ENCODE measurements around the gene BIRC6.
"Not testable (repeated sequence)": the region's sequence is repeated elsewhere in the genome, so short reads cannot be mapped to it uniquely, and the experiment has no call there.

Gene BIRC6

DNA sequence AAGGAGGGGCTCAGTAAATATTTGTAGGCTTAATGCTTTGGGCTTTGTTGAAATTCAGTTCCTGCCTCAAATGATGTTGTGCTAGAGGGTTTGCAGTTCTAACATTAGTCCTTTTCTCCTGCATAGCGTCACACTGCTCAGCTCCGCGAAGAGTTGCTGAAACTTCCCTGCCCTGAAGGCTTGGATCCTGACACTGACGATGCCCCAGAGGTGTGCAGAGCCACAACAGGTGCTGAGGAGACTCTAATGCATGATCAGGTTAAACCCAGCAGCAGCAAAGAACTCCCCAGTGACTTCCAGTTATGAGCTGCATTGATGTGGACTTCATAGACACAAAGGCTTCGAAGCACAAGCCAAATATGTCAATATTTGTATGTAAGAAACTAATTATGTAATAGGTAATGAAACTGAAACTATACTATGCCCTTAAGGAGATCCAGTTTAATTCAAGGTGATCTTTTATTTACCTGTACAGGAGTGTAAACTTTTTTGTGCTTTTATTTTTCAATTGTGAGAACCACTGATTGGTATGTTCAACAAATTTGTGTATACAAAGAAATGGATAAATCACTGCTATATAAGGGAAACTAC lies 260.9 kb downstream of the BIRC6 start:
- DNase-seq (ENCODE audit: low spot score), result no peak

DNA sequence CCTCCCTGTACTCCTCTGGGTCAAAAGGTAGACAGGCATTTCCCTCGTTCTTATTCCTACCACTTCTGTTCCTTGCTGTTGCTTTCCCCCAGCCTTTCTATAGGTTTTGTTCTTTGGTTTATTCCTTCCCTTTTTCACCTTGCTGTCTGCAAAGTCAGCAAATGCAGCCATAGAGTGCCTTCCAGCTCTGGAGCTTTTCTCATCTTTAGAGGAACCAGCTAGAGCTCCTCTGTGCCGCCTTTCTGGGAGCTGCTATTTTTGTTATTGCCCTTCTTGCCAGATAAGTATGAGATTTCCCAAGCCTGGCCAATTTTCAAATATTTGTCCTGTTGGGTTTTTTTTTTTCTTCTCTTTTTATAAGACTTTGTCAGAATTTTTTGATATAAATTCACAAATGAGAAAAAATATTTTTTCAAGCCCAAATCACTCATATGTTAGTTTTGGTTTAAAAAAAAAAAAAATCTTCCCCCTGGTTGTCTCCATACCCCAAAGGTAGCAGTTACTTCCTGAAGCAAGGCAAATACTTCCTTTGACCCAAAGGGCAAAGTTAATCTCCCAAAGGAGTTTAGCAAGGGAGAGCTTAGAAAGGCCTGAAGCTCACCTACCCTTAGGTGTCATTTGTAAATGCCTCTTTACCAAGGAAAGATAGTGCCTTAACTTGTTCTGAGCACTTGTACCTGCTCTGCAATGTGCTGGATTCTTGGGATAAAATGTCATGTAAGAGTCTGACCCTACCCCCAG lies 265.9 kb downstream of the BIRC6 start:
- DNase-seq (ENCODE audit: low spot score), result no peak

DNA sequence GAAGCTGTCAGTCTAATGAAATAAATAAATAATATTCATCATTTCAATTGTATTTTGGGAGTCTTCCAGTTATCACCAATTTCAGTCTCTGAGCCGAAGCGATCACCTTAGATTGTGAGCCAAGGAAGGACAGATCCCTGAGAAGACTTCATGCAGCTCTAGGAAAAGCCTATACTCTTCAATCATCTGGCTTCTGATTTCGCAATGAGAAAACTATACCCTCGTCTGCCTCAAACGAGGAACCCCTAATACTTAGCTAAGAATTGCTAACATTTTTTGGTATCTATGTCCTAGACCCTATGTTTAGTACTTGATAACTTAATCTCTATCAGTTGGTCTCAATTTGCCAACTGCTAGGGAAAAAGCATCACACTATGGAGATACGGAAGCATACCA lies 266.5 kb downstream of the BIRC6 start:
- DNase-seq (ENCODE audit: low spot score), result no peak

DNA sequence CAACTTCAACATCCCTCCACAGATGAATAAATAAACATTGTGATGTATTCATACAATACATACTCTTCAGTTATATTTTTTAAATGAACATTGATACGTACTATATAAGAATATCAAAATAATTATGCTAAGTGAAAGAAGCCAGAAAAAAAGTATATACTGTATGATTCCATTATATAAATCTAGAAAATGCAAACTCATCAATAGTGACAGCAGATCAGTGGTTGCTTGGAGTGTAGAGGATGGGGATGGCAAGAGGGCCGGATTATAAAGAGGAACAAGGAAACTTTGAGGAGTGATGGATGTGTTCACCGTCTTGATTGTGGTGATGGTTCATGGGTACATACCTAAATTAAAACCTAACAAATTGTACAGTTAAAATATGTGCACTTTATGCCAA lies 268.0 kb downstream of the BIRC6 start:
- DNase-seq (ENCODE audit: low spot score), result no peak

DNA sequence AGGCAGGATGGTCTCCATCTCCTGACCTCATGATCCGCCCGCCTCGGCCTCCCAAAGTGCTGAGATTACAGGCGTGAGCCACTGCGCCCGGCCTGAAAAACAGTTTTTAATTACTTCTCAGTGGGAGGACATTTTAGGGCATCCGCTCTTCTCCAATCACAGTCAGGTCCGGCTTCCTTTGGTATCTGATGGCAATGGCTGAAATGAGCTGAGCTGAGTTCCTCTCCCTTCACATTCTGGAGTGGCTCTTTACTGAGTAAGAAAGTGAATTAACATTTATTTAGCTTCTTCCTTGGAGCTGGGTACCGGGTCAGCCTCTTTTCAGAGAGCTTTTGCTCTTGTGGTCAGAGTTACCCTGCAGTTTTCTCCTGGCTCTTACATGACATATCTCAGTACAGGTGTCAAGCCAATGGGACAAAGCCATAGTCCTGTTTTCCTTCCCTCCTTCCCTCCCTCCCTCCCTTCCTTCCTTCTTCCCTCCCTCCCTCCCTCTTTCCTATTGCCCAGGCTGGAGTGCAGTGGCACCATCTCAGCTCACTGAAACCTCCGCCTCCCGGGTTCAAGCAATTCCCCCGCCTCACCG lies 269.9 kb downstream of the BIRC6 start:
- no peak for DNase-seq (ENCODE audit: low spot score)

DNA sequence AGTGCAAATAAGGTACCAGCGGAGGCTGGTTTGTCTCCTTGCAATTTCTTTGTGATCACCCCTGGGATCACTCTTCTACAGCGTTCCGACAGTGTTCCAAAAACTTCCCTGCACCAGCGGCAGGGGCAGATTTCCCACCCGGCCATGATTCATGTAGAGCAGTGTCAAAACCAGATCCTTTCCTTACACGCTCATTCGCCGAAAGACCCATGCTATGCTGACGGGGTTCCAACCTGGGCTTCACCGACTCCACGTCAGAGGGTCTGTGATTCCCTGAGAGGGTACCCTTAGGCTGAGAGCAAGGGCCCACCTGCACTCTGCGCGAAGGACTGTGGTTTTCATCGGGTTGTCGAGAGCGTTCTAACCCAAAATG lies 270.6 kb downstream of the BIRC6 start:
- DNase-seq (ENCODE audit: low spot score), result peak; percentile 62

DNA sequence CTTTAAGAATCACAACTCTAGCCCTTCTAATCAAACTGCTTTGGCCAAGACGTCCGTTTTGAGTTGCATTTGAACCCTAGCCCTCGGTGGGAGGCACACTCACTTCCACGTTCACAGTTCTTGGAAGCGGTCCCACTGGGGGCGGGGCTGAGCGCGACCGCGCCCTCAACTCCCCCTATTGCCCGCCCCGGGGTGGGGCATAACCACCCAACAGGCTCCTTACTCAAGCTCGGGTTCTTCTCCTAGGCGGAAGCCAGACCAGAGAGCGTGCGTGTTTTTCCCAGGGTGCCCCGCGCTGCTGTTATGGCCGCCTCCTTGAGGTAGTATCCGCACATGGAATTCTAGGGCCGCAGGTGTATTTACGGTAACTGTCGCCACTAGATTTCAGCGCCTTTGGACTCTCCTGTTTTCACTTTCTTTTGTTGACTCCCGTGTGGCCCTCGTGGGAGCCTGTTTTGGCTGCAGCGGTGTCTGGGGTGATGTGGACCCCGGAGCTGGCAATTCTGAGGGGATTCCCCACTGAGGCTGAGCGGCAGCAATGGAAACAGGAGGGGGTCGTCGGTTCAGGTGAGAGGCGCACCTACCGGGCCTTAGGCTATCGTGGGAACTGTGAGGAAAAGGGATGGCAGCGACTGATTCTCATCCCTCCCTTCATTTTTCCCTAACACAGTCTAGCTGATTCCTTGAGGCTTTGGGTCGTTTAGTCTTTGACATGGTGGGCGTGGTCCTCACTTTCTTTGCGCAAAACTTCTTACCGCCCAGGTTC lies 271.2 kb downstream of the BIRC6 start, which contains the start of gene TTC27:
Gene TTC27 (plus strand): TSS at position 237 of the 766 bp plus-strand sequence. CDS start 243 bp downstream, at position 480.
- peak; percentile 93 for DNase-seq (ENCODE audit: low spot score)

DNA sequence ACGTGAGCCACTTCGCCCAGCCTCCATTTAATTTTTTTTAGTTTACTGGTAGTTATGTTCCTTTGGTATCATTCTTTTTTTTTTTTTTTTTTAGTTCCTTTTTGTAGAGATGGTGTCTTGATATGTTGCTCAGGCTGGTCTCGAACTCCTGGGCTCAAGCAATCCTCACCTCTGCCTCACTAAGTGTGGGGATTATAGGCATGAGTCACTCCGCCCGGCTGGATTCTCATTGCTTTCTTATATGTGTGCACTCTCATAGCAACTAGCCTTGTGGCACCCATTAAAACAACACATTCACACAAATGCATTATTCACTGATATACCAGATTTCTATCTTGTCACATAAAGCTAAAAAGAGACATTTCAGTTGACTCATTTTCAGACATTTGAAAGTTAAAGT lies 275.3 kb downstream of the BIRC6 start:
- no peak for DNase-seq (ENCODE audit: low spot score)

DNA sequence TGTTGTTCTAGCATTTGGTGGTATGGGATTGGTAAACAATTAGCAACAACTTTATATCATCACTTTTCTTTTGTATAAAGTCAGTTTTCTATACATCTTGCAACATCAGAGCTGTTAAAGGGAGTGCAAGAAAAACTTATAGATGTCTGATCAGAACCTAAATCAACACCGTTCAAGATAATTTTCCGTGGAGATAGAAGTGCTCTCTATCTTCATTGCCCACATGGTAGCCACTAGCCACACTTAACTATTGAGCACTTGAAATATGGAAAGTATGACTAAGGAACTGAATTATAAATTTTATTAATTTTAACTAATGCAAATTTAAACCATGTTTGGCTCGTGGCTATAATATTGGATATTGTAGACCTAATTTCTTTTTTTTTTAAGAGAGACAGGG lies 276.2 kb downstream of the BIRC6 start:
- DNase-seq (ENCODE audit: low spot score), result no peak

DNA sequence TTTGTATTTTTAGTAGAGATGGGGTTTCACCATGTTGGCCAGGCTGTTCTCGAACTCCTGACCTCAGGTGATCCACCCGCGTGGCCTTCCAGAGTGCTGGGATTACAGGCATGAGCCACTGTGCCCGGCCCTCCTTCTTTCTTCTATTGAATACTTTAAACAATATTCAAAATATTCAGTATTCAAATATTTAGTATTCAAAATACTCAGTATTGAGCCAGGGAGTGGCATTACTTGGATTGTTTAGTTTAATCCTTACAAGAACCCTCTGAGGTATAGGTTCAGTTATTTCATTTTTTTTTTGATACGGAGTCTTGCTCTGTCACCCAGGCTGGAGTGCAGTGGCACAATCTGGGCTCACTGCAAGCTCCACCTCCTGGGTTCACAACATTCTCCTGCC lies 281.7 kb downstream of the BIRC6 start:
- DNase-seq (ENCODE audit: low spot score), result not testable (repeated sequence)

DNA sequence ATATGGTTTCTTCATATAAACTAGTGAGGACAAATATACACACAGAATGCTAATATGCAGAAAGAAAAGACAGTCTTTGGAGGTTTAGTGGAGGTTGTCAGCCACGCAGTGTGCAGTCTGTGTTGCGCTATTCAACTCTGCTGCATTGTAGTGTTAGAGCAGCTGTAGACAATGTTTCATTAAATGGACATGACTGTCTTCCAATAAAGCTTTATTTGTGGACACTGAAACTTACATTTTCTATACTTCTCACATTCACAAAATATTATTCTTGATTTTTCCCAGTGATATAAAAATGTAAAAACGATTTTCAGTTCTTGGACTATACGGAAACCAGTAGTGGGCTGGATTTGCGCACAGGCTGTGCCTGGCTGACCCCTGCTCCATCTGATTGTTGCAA lies 284.4 kb downstream of the BIRC6 start:
- no peak for DNase-seq (ENCODE audit: low spot score)

DNA sequence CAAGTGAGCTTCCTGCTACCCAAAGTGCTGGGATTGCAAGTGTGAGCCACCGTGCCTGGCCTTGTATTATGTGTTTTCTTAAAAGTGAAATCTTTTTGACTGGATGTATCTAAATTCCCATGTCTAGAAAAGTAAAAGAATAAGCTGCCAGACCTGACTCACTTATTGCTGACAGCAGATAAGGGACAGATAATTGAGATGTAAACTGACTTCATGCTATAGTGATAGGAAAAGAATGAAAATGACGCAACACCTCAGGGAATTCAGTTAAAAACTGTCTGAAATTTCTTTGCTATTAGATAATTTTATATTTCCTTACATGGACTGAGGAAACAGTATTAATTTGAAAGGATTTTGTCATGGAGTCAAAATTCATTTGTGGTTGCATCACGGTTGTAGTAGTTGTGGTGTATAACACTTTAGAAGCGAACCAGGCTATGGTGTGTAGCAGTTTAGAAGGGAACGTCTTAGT lies 290.4 kb downstream of the BIRC6 start:
- no peak for DNase-seq (ENCODE audit: low spot score)

DNA sequence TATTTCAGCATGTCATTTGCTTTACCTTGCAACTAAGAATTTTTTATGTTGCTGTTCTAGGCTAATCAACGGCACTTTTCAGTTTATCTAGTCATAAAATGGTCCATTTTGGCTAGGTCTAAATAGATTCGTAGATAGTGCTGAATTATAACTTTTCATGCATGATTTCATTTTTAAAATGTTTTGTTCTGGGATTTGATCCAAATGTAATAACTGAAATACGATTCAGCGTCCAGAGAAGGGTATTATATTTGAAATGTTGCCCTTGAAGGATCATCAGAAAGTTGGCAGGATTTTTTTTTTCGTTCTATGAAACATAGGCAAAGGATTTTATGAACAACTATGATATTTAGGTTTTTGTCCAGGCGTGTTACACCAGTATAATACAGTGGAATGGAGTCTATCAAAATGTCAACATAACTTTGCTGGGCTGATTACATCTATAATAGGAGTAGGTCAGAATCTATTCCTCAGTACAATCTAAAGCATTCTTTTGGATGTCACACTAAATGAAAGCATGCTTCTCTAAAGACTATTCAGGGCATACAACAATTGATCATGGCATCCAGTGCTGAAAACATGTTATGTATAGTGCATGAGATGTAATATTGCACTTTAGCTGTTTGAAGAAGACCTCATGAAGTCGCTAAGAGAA lies 295.9 kb downstream of the BIRC6 start:
- DNase-seq (ENCODE audit: low spot score), result no peak

DNA sequence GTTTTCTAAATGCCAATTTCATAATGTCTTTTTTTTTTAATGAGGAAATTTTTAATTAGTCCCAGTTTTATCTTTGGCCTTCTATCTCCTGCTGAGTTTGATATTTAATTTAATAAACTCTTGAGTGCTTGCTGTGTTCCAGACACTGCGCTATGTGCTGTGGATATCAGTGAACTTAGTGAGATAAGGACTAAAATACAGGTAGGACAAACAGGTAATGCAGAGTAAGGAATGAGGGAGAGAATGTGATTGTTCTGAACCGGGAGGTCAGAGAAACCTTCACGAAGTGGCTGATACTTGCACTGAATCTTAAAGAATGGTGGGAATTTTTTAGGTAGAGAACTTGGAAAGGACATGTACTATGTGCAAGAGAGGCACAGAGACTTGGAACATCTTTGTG lies 299.2 kb downstream of the BIRC6 start:
- no peak for DNase-seq (ENCODE audit: low spot score)

DNA sequence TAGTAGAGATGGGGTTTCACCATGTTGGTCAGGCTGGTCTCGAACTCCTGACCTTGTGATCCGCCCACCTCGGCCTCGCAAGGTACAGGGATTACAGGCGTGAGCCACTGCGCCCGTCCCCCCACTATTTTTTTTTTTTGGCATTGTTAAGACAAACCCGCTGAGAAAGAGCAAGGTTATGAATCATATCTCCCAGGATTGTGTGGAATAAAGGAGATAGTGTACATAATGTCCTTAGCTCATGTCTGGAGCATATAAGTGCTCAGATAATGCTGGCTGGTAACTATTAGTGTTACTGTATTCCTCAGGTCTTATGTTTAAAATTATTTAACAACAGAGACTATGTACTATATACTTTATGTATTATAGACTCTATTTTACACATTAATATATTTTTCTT lies 307.0 kb downstream of the BIRC6 start:
- DNase-seq (ENCODE audit: low spot score), result no peak

DNA sequence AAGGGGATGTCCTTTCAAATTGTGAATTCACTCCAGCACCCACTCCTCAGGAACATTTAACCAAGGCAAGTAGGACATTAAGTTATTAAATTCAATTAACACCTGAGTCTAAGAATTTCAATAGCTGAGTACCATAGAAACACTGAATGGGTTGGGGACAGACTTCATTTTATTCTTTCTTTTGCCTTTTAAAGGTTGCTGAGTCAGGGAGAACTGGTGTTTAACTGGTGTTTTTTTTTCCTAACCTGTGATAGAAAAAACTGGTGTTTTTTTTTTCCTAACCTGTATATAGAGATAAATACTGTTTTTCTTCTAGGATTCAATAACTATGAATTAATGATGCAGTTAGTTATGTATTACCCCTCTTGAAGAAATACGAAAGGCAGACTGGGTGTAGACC lies 309.9 kb downstream of the BIRC6 start:
- no peak for DNase-seq (ENCODE audit: low spot score)

DNA sequence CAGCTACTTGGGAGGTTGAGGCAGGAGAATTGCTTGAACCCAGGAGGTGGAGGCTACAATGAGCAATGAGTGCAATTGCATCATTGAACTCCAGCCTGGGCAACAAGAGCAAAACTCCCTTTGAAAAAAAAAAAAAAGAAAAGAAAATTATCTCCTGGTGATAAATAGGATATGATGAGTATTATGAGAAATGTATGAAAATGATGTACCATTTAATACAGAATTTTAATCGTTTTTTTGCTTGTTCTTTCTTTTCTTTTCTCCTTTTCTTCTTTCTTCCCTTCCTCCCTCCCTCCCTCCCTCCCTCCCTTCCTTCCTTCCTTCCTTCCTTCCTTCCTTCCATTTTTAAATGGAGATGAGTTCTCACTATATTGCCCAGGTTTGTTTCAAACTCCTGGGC lies 311.4 kb downstream of the BIRC6 start:
- no peak for DNase-seq (ENCODE audit: low spot score)
